Osteoblast (primary cell): ENCODE results near the gene CD84. TPM values are rescaled to one million over a fixed set of nuclear protein-coding genes. Genes with fewer than 3 reads are reported as not detected.

ENCODE experiments used
- DNase-seq: peaks from one replicate; pipeline ENCODE4 v3.0.0; 2011; ENCODE audit warnings: low spot score, mixed read lengths; ENCODE audit not compliant: insufficient read length; ENCODE audit errors: missing footprints
- H2AFZ ChIP-seq: 2 replicates; pipeline ENCODE4 v1.6.0; 2011; ENCODE audit warnings: mild to moderate bottlenecking, low read length
- H3K27ac ChIP-seq: 2 replicates; pipeline ENCODE4 v1.5.1; 2011; ENCODE audit warnings: mild to moderate bottlenecking, low read depth, low read length, moderate library complexity
- H3K27me3 ChIP-seq: 2 replicates; pipeline ENCODE4 v1.6.0; 2012; ENCODE audit warnings: mild to moderate bottlenecking, control low read depth, inconsistent platforms, low read length, moderate library complexity; ENCODE audit not compliant: insufficient read depth
- H3K36me3 ChIP-seq: 2 replicates; pipeline ENCODE4 v1.5.1; 2011; ENCODE audit warnings: mild to moderate bottlenecking, low read length, control low read depth, moderate library complexity; ENCODE audit not compliant: insufficient read depth
- H3K4me1 ChIP-seq: 2 replicates; pipeline ENCODE4 v1.5.1; 2011; ENCODE audit warnings: mild to moderate bottlenecking, low read length, control low read depth, moderate library complexity; ENCODE audit not compliant: insufficient read depth
- H3K4me2 ChIP-seq: 2 replicates; pipeline ENCODE4 v1.6.0; 2011; ENCODE audit warnings: mild to moderate bottlenecking, low read length; ENCODE audit not compliant: insufficient read depth
- H3K4me3 ChIP-seq: fragments of 200-600 bp; sonication (generic); 3 replicates; pipeline ENCODE4 v1.5.1; 2012; ENCODE audit warnings: mild to moderate bottlenecking, low read length, inconsistent platforms; ENCODE audit not compliant: insufficient read depth
- H3K79me2 ChIP-seq: 2 replicates; pipeline ENCODE4 v1.6.0; 2012; ENCODE audit warnings: mild to moderate bottlenecking, low read length, control low read depth, inconsistent platforms; ENCODE audit not compliant: insufficient read depth
- H3K9me3 ChIP-seq: 2 replicates; pipeline ENCODE4 v1.5.1; 2011; ENCODE audit warnings: low read depth, low read length, control low read depth
- H4K20me1 ChIP-seq: 2 replicates; pipeline ENCODE4 v1.6.0; 2012; ENCODE audit warnings: mild to moderate bottlenecking, low read length, control low read depth; ENCODE audit not compliant: insufficient read depth
- CTCF ChIP-seq: IDR thresholded peaks from 2 replicates; pipeline ENCODE4 v1.5.1; 2011; ENCODE audit warnings: mild to moderate bottlenecking, low read depth, low read length, moderate library complexity; ENCODE audit errors: extremely low read depth
- total RNA-seq: library from RNA; depleted of rRNA; stranded (reverse); fragments of >200 nt; gene quantifications from 2 replicates; pipeline ENCODE4 v1.2.3, GENCODE V29; 2012

The CD84 gene
- total RNA-seq, 1 donor = 0.36 TPM

- DNase-seq = no peak
- no peak for TF ChIP-seq CTCF
- H3K4me2 ChIP-seq = no peak overlapping the region
- no peak overlapping the region for H3K27ac ChIP-seq
- H3K4me3 ChIP-seq = no peak overlapping the region
- no peaks in the 10 kb centered on the region for H3K79me2 ChIP-seq
- H3K27me3 ChIP-seq = no peaks in the 10 kb centered on the region
- H3K4me1 ChIP-seq = no peaks in the 10 kb centered on the region
- no peaks in the 10 kb centered on the region for H3K36me3 ChIP-seq
- H4K20me1 ChIP-seq = no peaks in the 10 kb centered on the region
- no peak overlapping the region for H2AFZ ChIP-seq
- no peaks in the 10 kb centered on the region for H3K9me3 ChIP-seq
Measured at GRCh38 chr1:160546942-160547341, 32.4 kb downstream of the CD84 start.

GRCh38 chr1:160544647-160545046 lies 34.6 kb downstream of the CD84 start:
- DNase-seq = peak; percentile 44
- H3K27me3 ChIP-seq = no peaks in the 10 kb centered on the region
- H3K4me3 ChIP-seq = no peak overlapping the region
- H3K36me3 ChIP-seq = no peaks in the 10 kb centered on the region
- no peak overlapping the region for H2AFZ ChIP-seq
- TF ChIP-seq CTCF = peak; percentile 44
- H3K4me2 ChIP-seq = no peak overlapping the region
- H3K9me3 ChIP-seq = no peaks in the 10 kb centered on the region
- no peaks in the 10 kb centered on the region for H3K79me2 ChIP-seq
- no peaks in the 10 kb centered on the region for H4K20me1 ChIP-seq
- no peak overlapping the region for H3K27ac ChIP-seq
- H3K4me1 ChIP-seq = no peaks in the 10 kb centered on the region

- Histone ChIP-seq H4K20me1 (no peaks in the 10 kb centered on the region), H3K9me3 (no peaks in the 10 kb centered on the region), H3K27me3 (no peaks in the 10 kb centered on the region), H3K79me2 (no peaks in the 10 kb centered on the region), H3K4me3 (no peak overlapping the region), H3K36me3 (no peaks in the 10 kb centered on the region), H3K4me2 (no peak overlapping the region), H3K27ac (no peak overlapping the region), H3K4me1 (no peaks in the 10 kb centered on the region), H2AFZ (no peak overlapping the region)
- no peak for DNase-seq
- no peak for TF ChIP-seq CTCF
Measured at GRCh38 chr1:160542303-160542945, 36.9 kb downstream of the CD84 start.

- Histone ChIP-seq H4K20me1 (no peaks in the 10 kb centered on the region), H3K79me2 (no peaks in the 10 kb centered on the region), H3K36me3 (no peaks in the 10 kb centered on the region), H3K27ac (no peak overlapping the region), H3K4me3 (no peak overlapping the region), H3K27me3 (no peaks in the 10 kb centered on the region), H2AFZ (no peak overlapping the region), H3K9me3 (no peaks in the 10 kb centered on the region), H3K4me2 (no peak overlapping the region), H3K4me1 (no peaks in the 10 kb centered on the region)
- DNase-seq = no peak
- TF ChIP-seq CTCF = no peak
Measured at GRCh38 chr1:160541622-160542302, 37.5 kb downstream of the CD84 start.
